ENCODE measurements around the gene TNNT3. TPM values are rescaled to one million over a fixed set of nuclear protein-coding genes. Genes with fewer than 3 reads are reported as not detected.

Gene TNNT3
- polyA plus RNA-seq, 2 of the 4 experiments (the other 2 are of a cell fraction), result not detected

DNA sequence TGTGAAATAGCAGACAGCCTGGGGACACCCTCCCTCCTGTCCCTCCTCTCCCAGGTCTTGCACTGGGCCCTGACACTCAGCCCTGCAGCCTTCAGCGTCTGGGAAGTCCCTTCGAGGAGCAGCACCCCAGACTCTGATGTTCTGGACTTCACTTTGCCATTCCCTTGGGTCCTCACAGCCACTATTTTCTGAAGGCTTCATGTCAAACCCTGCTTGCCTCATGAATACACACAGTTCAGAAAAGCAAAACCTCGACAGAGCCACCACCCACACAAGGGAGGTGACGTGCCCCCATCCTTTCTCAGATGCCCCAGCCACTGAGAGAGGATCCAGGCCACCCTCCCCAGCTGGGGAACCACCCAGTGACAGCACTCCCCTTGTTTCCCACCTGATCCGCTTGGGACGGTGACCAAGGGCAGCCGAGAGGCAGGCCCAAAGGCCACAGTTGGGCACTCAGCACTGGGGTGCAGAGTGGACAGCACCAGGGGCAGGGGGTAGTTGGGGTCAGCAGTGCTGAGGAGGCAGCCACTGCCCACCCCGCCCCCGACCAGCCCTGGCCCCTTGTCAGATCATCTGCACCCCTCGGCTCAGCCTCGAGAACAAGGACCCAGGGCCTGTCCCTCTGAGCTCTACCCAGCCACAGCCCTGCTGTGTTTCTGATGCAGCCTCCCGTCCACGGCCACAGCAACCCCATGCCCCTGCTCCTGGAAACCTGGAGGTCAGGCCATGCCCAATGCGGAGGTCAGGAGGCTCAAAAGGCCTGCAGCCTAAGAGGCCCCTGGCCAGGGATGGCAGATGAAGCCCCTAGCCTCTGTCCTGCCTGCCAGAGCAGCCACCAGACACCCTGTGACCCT lies 3.1 kb upstream of the TNNT3 start (continued):
- TF ChIP-seq BCL3 (IDR thresholded peaks at IDR 0.05) (no peak), RAD21 (conservative IDR thresholded peaks at IDR 0.05 in 1 of 2, IDR thresholded peaks at IDR 0.05 in 1 of 2) (no peak), RNF2 (IDR thresholded peaks at IDR 0.05; ENCODE audit: borderline replicate concordance, low read depth) (no peak), ZNF302 (CRISPR knock-in tag; IDR thresholded peaks at IDR 0.05) (no peak), PHF8 (IDR thresholded peaks at IDR 0.05; ENCODE audit: borderline replicate concordance, low read depth) (no peak)

DNA sequence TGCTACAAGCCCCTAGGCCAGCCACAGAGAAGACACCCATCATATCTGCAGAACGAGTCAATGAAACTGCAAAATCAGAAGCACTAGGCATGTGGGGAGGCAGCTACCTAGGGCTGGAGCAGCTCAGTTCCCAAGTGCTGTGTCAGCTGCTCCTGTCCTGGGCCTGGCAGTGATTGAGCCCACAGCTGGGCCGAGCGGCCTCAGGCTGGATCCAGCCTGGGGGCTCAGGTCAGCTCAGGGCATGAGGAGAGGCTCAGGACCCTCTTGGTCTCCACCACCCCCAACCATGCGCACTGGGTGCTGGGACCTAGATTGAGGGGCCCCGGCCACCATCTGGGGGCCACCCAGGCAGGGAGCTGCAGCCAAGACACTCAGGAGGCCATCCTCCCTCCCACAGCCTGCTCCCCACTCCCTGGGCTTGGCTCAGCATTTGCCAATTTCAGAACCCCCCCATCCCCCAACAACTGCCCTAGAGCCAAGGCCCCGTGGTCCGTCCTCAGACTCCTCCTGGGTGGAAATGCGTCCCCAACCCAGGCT lies 2.4 kb upstream of the TNNT3 start:
- WGBS (ENCODE audit: missing lambda C conversion rate), result 52% methylated on average over 5 of the region's 8 CpGs

More for the DNA sequence above, 2.4 kb upstream of the TNNT3 start:
- ChIA-PET POLR2A (no interaction called here), CTCF (interaction anchor here (0.6 to 2.5 kb wide), 16 partner anchors 9 to 1133 kb away, joined by 3 to 10 read pairs (median 4); partner anchors contain the start of gene PRR33)
- no peak overlapping the region for H3K4me3 ChIP-seq
- H3K27ac ChIP-seq, result no peak overlapping the region
- DNase-seq (ENCODE audit: low read depth in 1 of 2, low spot score in 1 of 2) (no peak), ATAC-seq (no peak), FAIRE-seq (no peak)
- no peak overlapping the region for H3K4me2 ChIP-seq
- H3K4me1 ChIP-seq, result no peaks in the 10 kb centered on the region
- no peaks in the 10 kb centered on the region for H3K9me3 ChIP-seq
- TF ChIP-seq, protein P1, sequence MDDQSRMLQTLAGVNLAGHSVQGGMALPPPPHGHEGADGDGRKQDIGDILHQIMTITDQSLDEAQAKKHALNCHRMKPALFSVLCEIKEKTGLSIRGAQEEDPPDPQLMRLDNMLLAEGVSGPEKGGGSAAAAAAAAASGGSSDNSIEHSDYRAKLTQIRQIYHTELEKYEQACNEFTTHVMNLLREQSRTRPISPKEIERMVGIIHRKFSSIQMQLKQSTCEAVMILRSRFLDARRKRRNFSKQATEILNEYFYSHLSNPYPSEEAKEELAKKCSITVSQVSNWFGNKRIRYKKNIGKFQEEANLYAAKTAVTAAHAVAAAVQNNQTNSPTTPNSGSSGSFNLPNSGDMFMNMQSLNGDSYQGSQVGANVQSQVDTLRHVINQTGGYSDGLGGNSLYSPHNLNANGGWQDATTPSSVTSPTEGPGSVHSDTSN (IDR thresholded peaks at IDR 0.05), result no peak
- TF ChIP-seq, protein P2, sequence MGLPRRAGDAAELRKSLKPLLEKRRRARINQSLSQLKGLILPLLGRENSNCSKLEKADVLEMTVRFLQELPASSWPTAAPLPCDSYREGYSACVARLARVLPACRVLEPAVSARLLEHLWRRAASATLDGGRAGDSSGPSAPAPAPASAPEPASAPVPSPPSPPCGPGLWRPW (IDR thresholded peaks at IDR 0.05), result no peak
- TF ChIP-seq ATOH8 (CRISPR knock-in tag; IDR thresholded peaks at IDR 0.05; ENCODE audit: low read depth), result no peak
- TF ChIP-seq MYC (IDR thresholded peaks at IDR 0.05; ENCODE audit: borderline replicate concordance, low read length), result no peak
- TF ChIP-seq BCL3 (IDR thresholded peaks at IDR 0.05), result no peak
- no peak for TF ChIP-seq CTCF (IDR thresholded peaks at IDR 0.05)
- no peak for TF ChIP-seq E2F6 (IDR thresholded peaks at IDR 0.05; ENCODE audit: borderline replicate concordance, low read depth)
- TF ChIP-seq ZC3H11A (IDR thresholded peaks at IDR 0.05), result no peak
- no peak for TF ChIP-seq EHF (CRISPR knock-in tag; IDR thresholded peaks at IDR 0.05)
- no peak for TF ChIP-seq HOXA7 (CRISPR knock-in tag; IDR thresholded peaks at IDR 0.05)
- no peak for TF ChIP-seq MAX (IDR thresholded peaks at IDR 0.05)
- TF ChIP-seq ELK1 (IDR thresholded peaks at IDR 0.05; ENCODE audit: low read depth, low read length), result no peak
- no peak for TF ChIP-seq USF2 (IDR thresholded peaks at IDR 0.05)
- TF ChIP-seq CBX8 (IDR thresholded peaks at IDR 0.05), result no peak
- TF ChIP-seq RAD21 (conservative IDR thresholded peaks at IDR 0.05 in 1 of 2, IDR thresholded peaks at IDR 0.05 in 1 of 2), result no peak
- TF ChIP-seq FOSB (CRISPR knock-in tag; IDR thresholded peaks at IDR 0.05), result no peak
- TF ChIP-seq MAZ (IDR thresholded peaks at IDR 0.05; ENCODE audit: borderline replicate concordance, low read depth, low read length), result no peak
- TF ChIP-seq HDAC2 (IDR thresholded peaks at IDR 0.05), result no peak
- no peak for TF ChIP-seq CHD4 (IDR thresholded peaks at IDR 0.05; ENCODE audit: borderline replicate concordance)
